Suppressor macrophage treated with lipopolysaccharide for 1 hour (primary cell): ENCODE measurements around the gene ATRN.
"Not testable (repeated sequence)": the region's sequence is repeated elsewhere in the genome, so short reads cannot be mapped to it uniquely, and the experiment has no call there.

Experiments used
- DNase-seq, 3 donors: peaks; one replicate each; pipeline ENCODE4 v3.0.0-alpha.2; 2020 to 2022

Gene ATRN

DNA sequence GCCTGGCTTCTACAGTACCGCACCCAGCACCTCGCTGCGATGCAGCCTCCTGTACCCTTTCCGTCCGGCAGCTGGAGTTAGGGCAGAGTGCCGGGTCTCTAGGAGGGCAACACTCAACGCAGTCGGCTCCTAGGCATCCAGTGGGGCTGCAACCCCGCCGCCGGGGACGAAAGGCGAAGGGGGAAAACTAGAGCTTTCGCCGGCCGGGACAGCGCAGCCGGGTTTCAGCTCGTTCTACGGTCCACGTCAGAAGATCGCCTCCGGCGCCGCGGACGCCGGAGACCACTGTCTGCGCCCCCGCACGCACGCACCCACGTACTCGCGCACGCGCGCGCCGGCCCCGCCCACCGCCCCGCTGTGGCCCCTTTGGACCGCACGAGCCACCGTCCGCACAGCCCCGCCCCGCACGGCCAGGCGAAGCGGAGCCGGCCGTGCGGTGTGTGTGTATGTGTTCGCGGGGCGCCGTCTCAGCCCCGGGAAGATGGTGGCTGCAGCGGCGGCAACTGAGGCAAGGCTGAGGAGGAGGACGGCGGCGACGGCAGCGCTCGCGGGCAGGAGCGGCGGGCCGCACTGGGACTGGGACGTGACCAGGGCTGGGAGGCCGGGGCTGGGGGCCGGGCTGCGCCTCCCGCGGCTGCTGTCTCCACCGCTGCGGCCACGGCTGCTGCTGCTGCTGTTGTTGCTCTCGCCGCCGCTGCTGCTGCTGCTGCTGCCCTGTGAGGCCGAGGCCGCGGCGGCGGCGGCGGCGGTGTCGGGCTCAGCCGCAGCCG is at the start of gene ATRN:
ATRN (plus strand) TSS at position 392 of the 770 bp plus-strand sequence; CDS start at position 482, 90 bp downstream.
- DNase-seq: peak; percentile 94 to 99 (median 97)

DNA sequence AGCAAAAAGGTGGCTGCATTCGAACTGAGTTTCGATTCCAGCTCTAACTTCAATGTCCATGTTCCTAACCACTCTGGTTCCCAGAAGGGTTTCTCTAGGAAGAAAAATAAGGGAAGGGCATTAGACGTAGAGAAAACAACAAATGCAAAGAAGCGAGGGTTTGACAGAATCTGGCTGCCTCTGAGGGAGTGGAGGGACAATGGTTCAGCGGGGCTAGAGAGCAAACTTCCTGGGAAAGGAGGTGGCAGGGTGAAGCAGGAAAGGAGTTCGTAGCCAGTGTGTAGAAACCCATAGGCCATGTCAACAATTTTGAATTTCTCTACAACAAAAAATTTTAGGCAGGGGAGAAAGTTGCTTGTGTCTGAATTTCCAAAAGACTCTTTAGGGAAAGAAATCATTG is 48.8 kb upstream of the ATRN start:
- DNase-seq: no peak

- no peak for DNase-seq
Measured at GRCh38 chr20:3423126-3423525, 47.7 kb upstream of the ATRN start.

DNA sequence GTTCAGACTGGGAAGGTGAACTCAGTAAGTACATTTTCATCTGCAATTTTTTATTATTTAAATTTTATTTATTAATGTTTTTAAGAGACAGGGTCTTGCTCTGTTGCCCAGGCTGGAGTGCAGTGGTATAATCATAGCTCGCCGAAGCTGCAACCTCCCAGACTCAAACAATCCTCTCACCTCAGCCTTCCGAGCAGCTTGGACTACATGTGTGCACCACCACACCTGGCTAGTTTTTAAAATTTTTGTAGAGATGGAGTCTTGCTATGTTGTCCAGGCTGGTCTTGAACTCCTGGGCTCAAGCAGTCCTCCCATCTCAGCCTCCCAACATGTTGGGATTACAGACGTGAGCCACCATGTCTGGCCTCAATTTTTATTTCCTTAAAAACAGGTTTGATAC is 44.1 kb upstream of the ATRN start:
- not testable (repeated sequence) for DNase-seq

- DNase-seq: peak; percentile 61 to 71 (median 68)
Measured at GRCh38 chr20:3430376-3431069, 40.3 kb upstream of the ATRN start.

- DNase-seq: no peak
Measured at GRCh38 chr20:3431109-3431508, 39.7 kb upstream of the ATRN start.

DNA sequence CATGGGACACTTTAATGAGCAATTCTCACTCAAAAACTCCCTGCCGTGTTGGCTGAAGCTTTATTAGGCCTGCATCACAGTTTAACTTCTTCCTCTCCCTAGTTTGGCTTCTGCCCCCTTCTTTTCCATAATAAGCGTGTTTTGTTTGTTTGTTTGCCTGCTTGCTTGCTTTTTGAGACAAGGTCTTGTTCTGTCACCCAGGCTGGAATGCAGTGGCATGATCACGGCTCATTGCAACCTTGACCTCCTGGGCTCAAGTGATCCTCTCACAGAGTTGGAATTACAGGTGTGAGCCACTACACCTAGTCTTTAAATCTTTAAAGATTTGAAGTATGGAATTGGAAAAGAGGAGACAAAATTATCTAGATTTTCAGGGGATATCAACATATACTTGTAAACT is 38.0 kb upstream of the ATRN start:
- DNase-seq: peak in 1 of 3 donors; percentile 22

GRCh38 chr20:3433744-3434143 is 37.1 kb upstream of the ATRN start:
- DNase-seq: peak in 1 of 3 donors; percentile 23

DNA sequence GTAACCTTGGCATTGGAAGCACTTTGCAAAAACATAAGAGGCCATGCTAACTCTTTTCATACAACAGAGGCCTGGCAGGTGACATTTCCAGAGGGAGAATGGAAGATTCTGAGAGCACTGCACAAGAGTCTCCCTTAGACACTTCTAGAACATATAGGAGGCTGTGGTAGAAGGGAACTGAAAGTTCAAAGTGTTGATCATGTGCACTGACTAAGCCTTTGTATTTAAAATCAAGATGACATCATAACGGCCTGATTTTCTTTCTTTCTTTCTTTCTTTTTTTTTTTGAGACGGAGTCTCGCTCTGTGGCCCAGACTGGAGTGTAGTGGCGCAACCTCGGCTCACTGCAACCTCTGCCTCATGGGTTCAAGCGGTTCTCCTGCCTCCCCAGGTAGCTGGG is 36.6 kb upstream of the ATRN start:
- DNase-seq: peak; percentile 69 to 89 (median 88)

DNA sequence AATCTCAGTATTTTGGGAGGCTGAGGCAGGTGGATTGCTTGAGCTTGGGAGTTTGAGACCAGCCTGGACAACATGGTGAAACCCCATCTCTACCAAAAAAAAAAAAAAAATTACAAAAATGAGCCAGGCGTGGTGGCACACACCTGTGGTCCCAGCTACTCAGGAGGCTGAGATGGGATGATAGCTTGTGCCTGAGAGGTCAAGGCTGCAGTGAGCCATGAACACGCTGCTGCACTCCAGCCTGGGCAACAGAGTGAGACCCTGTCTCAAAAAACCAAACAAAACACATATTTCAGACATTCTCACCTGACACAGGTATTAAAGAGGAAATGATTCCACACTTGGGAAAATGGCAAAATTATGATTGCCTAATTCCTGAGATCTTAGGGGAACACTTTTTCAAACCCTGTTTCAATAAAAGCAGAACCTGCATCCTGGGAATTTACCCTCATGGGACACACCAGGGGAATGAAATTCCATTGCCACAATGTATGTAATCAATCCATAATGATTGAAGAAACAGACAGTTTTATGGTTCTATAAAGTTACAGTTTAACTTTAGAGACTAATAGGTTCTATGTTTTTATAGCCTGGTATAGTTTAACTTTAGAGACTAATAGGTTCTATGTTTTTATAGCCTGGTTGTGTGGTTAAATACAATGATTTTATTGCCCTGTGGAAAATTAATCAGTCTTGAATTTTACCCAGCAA is 33.8 kb upstream of the ATRN start:
- DNase-seq: no peak

GRCh38 chr20:3446779-3447178 is 24.0 kb upstream of the ATRN start:
- no peak for DNase-seq

DNA sequence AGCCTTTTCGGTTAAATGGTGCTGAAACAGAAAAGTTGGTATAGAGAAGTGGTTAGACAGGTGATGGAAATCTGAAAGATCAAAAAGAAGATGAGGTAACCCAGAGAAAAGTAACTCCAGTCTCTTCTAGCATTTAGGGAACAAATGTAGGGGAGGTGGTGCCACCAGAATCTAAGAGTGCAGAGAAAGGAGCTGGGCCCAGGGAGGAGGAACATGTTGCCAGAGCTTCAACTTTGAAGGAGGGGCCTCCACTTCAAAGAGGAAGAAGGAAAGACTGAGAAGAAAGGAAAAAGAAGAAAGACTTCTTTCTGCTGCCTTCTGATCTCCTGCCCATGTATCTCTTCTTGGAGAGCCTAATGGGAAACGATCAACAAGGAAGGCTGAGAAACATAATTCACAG is 23.5 kb upstream of the ATRN start:
- peak in 2 of 3 donors; percentile 15 to 28 for DNase-seq

DNA sequence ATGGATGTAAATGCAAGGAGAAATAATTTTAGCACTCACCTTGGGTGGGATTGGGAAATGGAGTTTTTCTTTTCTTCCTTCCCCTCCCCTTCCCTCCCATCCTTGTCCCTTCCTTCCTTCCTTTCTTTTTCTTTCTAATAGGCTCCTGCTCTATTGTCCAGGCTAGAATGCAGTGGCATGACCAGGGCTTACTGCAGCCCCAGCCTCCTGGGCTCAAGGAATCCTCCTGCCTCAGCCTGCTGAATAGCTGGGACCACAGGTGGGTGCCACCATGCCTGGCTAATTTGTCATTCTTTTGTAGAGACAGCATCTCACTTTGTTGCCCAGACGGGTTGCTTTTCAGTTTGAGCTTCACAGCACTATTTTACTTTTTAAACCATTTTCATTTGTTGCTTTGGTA is 21.5 kb upstream of the ATRN start:
- DNase-seq: no peak

DNA sequence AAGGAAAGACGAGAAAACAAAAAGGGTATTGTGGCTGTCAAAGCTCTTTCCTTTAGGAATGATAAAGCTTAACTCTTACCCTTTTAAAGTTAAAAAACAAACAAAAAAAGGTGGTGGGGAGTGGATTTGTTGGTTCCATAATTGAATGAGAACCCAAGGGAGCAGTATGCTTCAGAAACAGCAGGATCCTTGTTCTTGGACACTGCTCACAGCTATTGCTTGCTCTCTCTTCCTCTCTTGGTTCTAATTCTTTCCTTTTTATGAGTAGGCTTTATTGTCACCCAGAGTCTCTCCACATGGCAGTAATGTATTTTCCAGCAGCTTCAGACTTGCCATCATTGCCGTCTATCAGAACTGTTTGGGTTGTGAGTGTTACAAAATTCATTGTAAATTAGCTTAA is 18.7 kb upstream of the ATRN start:
- DNase-seq: no peak

DNA sequence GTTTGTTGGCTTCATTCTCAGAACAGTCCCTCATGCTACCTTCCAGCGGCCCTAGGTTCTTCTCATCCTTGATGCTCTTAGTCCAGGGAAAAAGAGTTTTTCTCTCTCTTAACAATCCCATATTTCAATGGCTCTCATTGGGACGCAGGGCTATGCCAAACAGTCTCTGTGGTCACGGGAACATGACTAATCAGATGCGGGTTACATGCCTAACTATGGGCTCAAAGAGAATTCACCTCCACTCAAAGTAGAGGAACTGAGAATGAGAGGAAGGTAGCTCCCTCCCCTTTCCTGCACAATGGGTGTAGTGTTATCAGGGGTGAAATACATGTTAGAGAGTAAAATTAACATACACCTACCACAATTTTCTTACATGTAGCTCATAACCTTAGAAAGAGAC is 18.1 kb upstream of the ATRN start:
- DNase-seq: no peak

DNA sequence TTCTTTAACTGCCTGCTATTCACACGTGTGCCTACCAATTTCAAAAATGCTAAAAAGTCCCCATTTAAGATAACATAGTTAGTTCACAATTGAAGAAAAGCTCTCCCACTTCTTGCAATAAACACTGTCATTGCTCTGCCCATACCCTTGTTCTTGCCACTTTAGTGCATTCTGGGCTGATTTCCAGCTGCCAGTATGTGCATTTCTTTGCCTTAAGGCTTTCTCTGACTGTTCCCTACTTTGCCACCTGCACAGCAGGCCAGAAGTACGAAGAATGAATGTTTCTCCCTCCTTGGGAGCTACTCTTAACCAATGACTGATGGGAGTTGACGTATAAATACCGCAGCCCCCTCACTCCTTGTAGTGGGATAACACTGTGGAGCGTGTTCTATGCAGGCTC is 16.0 kb upstream of the ATRN start:
- DNase-seq: no peak

DNA sequence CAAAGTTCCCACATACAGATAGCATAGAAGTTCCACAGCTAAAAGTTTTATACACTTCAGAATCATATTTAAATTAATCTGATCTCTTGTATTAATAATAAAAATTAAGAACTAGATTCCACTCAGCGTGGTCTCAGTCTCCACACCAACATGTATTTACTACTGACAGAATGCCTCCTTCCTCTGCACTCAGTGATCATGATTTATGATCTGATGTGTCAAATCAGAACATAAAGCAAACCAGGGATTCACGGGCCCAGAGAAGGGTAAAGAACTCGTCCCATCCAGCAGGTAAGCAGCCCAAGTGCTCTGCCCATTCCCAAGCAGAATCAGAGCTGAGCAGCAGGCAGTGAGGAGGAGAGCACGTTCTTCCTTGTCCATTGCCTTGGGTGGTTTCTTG is 14.2 kb upstream of the ATRN start:
- DNase-seq: no peak

DNA sequence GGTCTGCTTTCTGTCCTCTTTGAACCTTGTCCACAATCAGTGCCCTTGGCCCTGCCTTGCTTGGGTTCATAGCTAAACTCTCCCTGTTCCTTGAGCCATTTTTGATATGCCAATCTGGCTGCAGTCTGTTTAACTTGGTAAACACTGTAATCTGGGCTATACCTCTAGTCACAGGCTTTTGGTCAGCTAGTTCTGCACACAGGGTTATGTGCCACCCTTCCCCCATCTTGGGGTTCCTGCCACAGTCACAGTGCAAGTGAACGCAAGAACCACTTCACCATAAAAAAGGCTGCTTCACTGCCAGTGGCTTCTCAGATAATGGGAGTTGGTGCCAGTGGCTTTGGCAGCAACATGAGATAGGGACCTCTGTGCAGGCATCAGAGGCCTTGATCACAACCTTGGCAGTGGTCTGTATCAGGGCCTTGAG is 10.9 kb upstream of the ATRN start:
- no peak for DNase-seq

DNA sequence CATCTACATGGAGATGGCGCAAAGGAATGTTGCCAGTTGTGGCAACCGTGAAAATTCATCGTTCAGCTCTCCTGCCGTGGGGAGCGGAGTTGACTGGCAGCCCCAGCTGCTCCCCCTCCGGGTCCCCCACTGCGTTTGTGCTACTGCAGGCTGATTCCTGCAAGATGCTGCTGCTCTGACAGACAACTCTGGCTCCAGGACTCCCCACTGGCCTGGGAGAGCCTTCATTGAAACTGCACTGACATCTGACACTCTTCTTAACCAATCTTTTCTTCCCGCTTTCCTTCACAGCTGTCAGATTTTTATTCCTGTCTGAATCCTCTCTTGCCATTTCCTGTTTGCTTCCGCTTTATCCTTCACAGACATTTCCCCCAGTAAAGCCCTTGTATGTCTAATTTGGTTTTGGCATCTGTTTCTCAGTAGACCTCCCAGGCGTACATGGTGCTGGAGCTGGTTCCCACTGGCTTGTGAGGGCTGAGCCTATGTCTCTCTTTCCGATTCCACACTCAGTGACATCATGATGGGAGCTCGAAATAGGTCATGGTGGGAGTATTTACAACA is 9.5 kb upstream of the ATRN start:
- no peak for DNase-seq

DNA sequence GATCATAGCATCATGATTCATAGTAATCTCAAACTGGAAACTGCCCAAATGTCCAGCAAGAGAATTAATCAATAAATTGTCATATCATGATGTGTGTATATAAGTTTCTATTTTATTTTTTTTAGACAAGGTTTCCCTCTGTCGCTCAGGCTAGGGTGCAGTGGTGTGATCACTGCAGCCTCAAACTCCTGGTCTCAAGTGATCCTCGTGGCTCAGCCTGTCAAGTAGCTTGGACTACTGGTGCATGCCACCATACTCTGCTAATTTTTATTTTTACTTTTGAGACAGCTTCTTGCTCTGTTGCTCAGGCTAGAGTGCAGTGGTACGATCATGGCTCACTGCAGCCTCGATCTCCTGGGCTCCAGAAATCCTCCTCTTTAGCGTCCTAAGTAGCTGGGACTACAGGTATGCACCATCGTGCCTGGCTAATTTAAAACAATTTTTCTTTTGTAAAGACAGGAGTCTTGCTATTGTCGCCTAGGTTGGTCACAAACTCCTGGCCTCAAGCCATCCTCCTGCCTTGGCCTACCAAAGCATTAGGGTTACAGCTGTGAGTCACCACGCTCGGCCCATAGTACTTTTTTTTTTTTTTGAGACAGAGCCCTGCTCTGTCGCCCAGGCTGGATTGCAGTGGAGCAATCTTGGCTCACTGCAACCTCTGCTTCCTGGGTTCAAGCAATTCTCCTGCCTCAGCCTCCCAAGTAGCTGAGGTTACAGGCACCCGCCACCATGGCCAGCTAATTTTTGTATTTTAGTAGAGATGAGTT is 8.7 kb upstream of the ATRN start:
- DNase-seq: no peak

DNA sequence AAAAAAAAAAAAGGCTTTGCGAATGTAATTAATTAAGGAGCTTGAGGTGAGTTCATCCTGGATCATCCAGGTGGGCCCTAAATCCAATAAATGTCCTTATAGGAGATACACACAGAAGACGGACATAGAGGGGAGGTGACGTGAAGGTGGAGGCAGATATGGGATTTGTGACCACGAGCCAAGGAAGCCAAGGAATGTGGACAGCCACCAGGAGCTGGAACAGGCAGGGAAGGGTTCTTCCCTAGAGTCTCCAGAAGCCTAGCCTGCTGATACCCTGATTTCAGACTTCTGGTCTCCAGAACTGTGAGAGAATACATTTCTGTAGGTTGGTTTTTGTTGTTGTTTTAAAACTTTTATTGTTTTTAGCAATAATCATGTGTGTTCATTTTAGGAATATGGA is 6.7 kb upstream of the ATRN start:
- DNase-seq: no peak

- DNase-seq: no peak
Measured at GRCh38 chr20:3465301-3465700, 5.5 kb upstream of the ATRN start.

- no peak for DNase-seq
Measured at GRCh38 chr20:3470208-3470626, 601 bp upstream of the ATRN start.
